GM12865 (cell line): ENCODE data around the gene ZFX.

Experiments
- DNase-seq: peaks from one replicate; pipeline ENCODE4 v3.0.0; 2010; ENCODE audit warnings: low read depth
- H3K4me3 ChIP-seq: 2 replicates; pipeline ENCODE4 v1.5.1; 2011; ENCODE audit warnings: mild to moderate bottlenecking, low read depth, low read length, control low read depth
- TF ChIP-seq, protein P1 (sequence below): IDR thresholded peaks from 2 replicates; pipeline ENCODE4 v1.5.1; 2011; ENCODE audit warnings: low read length, control low read depth, low read depth, inconsistent platforms; ENCODE audit not compliant: insufficient read depth; ENCODE audit errors: missing control alignments

Gene ZFX

GRCh38 chrX:24147165-24147564 is 2.4 kb upstream of the ZFX start:
- TF ChIP-seq, protein P1, sequence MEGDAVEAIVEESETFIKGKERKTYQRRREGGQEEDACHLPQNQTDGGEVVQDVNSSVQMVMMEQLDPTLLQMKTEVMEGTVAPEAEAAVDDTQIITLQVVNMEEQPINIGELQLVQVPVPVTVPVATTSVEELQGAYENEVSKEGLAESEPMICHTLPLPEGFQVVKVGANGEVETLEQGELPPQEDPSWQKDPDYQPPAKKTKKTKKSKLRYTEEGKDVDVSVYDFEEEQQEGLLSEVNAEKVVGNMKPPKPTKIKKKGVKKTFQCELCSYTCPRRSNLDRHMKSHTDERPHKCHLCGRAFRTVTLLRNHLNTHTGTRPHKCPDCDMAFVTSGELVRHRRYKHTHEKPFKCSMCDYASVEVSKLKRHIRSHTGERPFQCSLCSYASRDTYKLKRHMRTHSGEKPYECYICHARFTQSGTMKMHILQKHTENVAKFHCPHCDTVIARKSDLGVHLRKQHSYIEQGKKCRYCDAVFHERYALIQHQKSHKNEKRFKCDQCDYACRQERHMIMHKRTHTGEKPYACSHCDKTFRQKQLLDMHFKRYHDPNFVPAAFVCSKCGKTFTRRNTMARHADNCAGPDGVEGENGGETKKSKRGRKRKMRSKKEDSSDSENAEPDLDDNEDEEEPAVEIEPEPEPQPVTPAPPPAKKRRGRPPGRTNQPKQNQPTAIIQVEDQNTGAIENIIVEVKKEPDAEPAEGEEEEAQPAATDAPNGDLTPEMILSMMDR, result no peak
- no peak for DNase-seq
- H3K4me3 ChIP-seq, result no peak overlapping the region

DNA sequence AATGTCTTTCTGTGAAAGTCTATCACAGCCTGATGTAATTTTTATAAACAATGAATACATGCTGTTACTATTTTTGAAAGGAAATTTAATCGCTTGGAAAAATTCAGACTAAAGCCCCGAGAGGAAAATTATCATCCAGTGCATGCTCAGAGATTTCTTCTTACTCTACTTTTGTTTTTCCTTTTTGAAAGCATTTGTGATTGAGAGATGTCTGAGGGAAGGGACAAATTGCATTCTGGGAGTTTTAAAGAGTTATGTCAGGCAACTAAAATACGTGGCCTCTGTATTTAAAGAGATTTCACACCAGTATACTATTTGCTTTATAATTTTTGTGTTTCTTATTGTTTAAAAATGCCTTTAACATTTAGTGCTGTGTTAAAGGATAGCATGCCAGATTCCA is 1.4 kb upstream of the ZFX start:
- H3K4me3 ChIP-seq, result peak overlapping the region; percentile 69
- TF ChIP-seq, protein P1, result no peak
- peak; percentile 28 for DNase-seq

- TF ChIP-seq, protein P1, result no peak
- H3K4me3 ChIP-seq, result peak overlapping the region; percentile 69
- DNase-seq, result no peak
Measured at GRCh38 chrX:24148535-24149350, 786 bp upstream of the ZFX start.

DNA sequence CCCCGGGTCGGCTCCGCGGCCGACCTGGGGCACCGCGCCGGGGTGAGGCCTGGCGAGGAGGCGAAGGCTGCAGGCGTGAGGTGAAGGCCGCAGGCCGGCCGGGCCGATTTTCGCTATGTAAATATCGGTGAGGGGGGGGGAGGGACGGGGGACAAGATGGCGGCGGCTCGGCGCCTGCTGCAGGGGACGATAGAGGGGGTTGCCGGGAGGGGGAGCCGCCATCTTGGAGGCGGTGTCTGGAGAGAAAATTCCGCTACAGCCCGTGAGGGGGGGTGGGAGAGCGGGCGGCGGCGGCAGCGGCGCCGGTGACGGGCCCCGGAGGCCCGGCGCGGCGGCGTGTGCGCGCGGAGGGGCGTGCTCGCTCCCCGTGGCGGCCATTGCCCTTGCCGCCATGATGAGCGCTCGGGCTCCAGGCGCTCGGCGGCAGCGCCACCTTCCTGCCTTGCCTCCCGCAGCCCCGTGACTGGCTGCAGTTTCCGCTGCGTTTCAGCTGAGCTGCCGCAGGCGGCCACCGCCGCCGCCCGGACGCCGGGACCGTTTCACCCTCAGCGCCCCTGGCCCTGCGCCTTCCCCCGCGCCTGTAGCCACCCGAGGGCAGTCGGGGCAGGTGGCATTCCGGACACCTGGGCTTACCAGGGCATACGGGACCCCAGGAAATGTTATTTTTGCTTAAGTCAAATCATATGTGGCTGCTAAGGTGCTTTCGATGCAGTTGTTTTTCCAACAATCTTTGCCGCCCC is 692 bp downstream of the ZFX start:
- peak; percentile 94 for DNase-seq
- TF ChIP-seq, protein P1, result no peak
- H3K4me3 ChIP-seq, result peak overlapping the region; percentile 85

GRCh38 chrX:24150898-24151297 is 1.4 kb downstream of the ZFX start:
- H3K4me3 ChIP-seq, result peak overlapping the region; percentile 85
- no peak for DNase-seq
- TF ChIP-seq, protein P1, result no peak

DNA sequence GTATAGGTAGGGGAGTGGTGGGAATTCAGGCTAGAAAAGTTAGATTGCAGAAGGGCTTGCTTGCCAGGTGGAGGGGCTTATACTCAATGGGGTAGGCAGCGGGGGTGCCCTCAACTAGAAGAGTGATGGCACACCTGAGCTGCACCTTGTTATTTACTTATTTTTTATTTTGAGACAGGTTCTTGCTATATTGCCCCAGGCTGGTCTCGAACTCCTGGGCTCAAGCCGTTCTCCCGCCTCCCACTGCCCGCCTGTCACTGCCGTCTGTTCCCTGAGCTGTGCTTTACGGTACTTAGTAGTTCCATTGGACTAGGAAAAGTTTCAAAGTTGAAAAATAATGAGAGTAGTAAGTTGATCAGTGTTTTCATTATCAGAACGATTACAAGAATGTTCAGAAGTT is 2.0 kb downstream of the ZFX start:
- TF ChIP-seq, protein P1, result no peak
- H3K4me3 ChIP-seq, result peak overlapping the region; percentile 85
- DNase-seq, result no peak
